Measurements from ENCODE around the gene ATXN7L3B.

DNA sequence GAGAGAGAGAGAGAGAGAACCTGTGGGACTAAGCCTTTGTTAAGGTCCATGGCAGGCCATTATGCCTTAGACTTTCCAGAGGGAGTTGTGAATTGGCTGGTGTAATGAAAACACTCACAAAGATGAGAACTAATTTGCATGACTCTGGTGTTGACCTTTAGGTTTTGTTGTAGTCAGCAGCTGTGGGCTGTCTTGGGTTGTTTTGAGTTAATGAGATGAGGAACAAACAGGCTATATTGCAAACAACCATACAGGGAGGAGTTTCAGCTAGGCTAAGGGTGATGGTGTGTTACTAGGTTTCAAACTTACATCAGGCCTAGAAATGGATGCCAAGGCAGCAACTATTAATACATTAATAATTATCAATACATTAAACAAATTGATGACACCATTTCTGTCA, 26.3 kb downstream of the ATXN7L3B start:
- TF ChIP-seq ZC3H10 (CRISPR knock-in tag; IDR thresholded peaks at IDR 0.05) (no peak), CSDC2 (CRISPR knock-in tag; IDR thresholded peaks at IDR 0.05) (no peak), TCF4 (CRISPR knock-in tag; IDR thresholded peaks at IDR 0.05; ENCODE audit: borderline replicate concordance) (no peak), ZFP3 (CRISPR knock-in tag; IDR thresholded peaks at IDR 0.05) (no peak), ZFP30 (CRISPR knock-in tag; IDR thresholded peaks at IDR 0.05) (no peak), RARB (CRISPR knock-in tag; IDR thresholded peaks at IDR 0.05) (no peak), ESRRG (CRISPR knock-in tag; IDR thresholded peaks at IDR 0.05) (no peak), ZNF70 (CRISPR knock-in tag; IDR thresholded peaks at IDR 0.05) (no peak)
- TF ChIP-seq, protein P1, sequence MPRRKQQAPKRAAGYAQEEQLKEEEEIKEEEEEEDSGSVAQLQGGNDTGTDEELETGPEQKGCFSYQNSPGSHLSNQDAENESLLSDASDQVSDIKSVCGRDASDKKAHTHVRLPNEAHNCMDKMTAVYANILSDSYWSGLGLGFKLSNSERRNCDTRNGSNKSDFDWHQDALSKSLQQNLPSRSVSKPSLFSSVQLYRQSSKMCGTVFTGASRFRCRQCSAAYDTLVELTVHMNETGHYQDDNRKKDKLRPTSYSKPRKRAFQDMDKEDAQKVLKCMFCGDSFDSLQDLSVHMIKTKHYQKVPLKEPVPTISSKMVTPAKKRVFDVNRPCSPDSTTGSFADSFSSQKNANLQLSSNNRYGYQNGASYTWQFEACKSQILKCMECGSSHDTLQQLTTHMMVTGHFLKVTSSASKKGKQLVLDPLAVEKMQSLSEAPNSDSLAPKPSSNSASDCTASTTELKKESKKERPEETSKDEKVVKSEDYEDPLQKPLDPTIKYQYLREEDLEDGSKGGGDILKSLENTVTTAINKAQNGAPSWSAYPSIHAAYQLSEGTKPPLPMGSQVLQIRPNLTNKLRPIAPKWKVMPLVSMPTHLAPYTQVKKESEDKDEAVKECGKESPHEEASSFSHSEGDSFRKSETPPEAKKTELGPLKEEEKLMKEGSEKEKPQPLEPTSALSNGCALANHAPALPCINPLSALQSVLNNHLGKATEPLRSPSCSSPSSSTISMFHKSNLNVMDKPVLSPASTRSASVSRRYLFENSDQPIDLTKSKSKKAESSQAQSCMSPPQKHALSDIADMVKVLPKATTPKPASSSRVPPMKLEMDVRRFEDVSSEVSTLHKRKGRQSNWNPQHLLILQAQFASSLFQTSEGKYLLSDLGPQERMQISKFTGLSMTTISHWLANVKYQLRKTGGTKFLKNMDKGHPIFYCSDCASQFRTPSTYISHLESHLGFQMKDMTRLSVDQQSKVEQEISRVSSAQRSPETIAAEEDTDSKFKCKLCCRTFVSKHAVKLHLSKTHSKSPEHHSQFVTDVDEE (CRISPR knock-in tag; IDR thresholded peaks at IDR 0.05), result no peak
- TF ChIP-seq, protein P2, sequence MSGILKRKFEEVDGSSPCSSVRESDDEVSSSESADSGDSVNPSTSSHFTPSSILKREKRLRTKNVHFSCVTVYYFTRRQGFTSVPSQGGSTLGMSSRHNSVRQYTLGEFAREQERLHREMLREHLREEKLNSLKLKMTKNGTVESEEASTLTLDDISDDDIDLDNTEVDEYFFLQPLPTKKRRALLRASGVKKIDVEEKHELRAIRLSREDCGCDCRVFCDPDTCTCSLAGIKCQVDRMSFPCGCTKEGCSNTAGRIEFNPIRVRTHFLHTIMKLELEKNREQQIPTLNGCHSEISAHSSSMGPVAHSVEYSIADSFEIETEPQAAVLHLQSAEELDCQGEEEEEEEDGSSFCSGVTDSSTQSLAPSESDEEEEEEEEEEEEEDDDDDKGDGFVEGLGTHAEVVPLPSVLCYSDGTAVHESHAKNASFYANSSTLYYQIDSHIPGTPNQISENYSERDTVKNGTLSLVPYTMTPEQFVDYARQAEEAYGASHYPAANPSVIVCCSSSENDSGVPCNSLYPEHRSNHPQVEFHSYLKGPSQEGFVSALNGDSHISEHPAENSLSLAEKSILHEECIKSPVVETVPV (CRISPR knock-in tag; IDR thresholded peaks at IDR 0.05), result no peak
- TF ChIP-seq, protein P3, sequence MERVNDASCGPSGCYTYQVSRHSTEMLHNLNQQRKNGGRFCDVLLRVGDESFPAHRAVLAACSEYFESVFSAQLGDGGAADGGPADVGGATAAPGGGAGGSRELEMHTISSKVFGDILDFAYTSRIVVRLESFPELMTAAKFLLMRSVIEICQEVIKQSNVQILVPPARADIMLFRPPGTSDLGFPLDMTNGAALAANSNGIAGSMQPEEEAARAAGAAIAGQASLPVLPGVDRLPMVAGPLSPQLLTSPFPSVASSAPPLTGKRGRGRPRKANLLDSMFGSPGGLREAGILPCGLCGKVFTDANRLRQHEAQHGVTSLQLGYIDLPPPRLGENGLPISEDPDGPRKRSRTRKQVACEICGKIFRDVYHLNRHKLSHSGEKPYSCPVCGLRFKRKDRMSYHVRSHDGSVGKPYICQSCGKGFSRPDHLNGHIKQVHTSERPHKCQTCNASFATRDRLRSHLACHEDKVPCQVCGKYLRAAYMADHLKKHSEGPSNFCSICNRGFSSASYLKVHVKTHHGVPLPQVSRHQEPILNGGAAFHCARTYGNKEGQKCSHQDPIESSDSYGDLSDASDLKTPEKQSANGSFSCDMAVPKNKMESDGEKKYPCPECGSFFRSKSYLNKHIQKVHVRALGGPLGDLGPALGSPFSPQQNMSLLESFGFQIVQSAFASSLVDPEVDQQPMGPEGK (CRISPR knock-in tag; IDR thresholded peaks at IDR 0.05; ENCODE audit: borderline replicate concordance), result no peak
